HepG2 (cell line): ENCODE results near the gene EFCAB8. TPM values are rescaled to one million over a fixed set of nuclear protein-coding genes. Genes with fewer than 3 reads are reported as not detected.

Experiments
- BCLAF1 ChIP-seq: fragments of 450-650 bp; IDR thresholded peaks from 2 replicates; pipeline ENCODE4 v1.6.1; 2017; ENCODE audit warnings: mild to moderate bottlenecking
- CREB1 ChIP-seq, 2 experiments: fragments of 450-650 bp in 1 of 2; IDR thresholded peaks; 2 replicates each; pipeline ENCODE4 v1.6.1; 2016 to 2017; ENCODE audit warnings: control low read depth in 1 of 2, mild to moderate bottlenecking in 1 of 2, missing compliant biosample characterization in 1 of 2, missing genetic modification characterization in 1 of 2
- E2F2 ChIP-seq: sonication (generic); formaldehyde crosslinking; IDR thresholded peaks from 2 replicates; pipeline ENCODE4 v1.4.0; 2020; ENCODE audit warnings: missing genetic modification reagents, borderline replicate concordance
- ETS1 ChIP-seq: sonication (generic); formaldehyde crosslinking; IDR thresholded peaks from 2 replicates; pipeline ENCODE4 v1.4.0; 2020; ENCODE audit warnings: missing genetic modification reagents
- HDAC6 ChIP-seq: fragments of 200-600 bp; sonication (generic); IDR thresholded peaks from 2 replicates; pipeline ENCODE4 v1.7.0; 2017; ENCODE audit warnings: mild to moderate bottlenecking, antibody characterized with exemption, low read length, low read depth
- REXO4 ChIP-seq: sonication (generic); formaldehyde crosslinking; IDR thresholded peaks from 2 replicates; pipeline ENCODE4 v1.8.0; 2022; ENCODE audit warnings: missing genetic modification reagents, mild to moderate bottlenecking, borderline replicate concordance
- SALL1 ChIP-seq: sonication (generic); formaldehyde crosslinking; IDR thresholded peaks from 2 replicates; pipeline ENCODE4 v1.8.0; 2022; ENCODE audit warnings: mild to moderate bottlenecking, missing genetic modification reagents
- SMARCE1 ChIP-seq: fragments of 450-650 bp; IDR thresholded peaks from 2 replicates; pipeline ENCODE4 v1.6.1; 2017; ENCODE audit warnings: borderline replicate concordance
- SP2 ChIP-seq: sonication (generic); formaldehyde crosslinking; IDR thresholded peaks from 2 replicates; pipeline ENCODE4 v1.5.1; 2020; ENCODE audit warnings: mild to moderate bottlenecking, missing genetic modification reagents
- ZBTB20 ChIP-seq: sonication (generic); formaldehyde crosslinking; IDR thresholded peaks from 2 replicates; pipeline ENCODE4 v1.8.1; 2023; ENCODE audit warnings: missing genetic modification reagents, low read depth, mild to moderate bottlenecking, borderline replicate concordance
- ZNF12 ChIP-seq: sonication (generic); formaldehyde crosslinking; IDR thresholded peaks from 2 replicates; pipeline ENCODE4 v1.5.0; 2020; ENCODE audit warnings: missing genetic modification reagents
- ZNF451 ChIP-seq: sonication (generic); formaldehyde crosslinking; IDR thresholded peaks from 2 replicates; pipeline ENCODE4 v1.5.0; 2020; ENCODE audit warnings: mild to moderate bottlenecking, missing genetic modification reagents
- ZNF563 ChIP-seq: sonication (generic); formaldehyde crosslinking; IDR thresholded peaks from 2 replicates; pipeline ENCODE4 v1.8.0; 2022; ENCODE audit warnings: mild to moderate bottlenecking, moderate library complexity, missing genetic modification reagents
- ZNF704 ChIP-seq: sonication (generic); formaldehyde crosslinking; IDR thresholded peaks from 2 replicates; pipeline ENCODE4 v1.8.1; 2023; ENCODE audit warnings: mild to moderate bottlenecking, inconsistent platforms, moderate library complexity, missing genetic modification reagents, borderline replicate concordance
- ZNF792 ChIP-seq: IDR thresholded peaks from 2 replicates; pipeline ENCODE4 v1.6.1; 2016
- ZNF800 ChIP-seq: sonication (generic); formaldehyde crosslinking; IDR thresholded peaks from 2 replicates; pipeline ENCODE4 v1.4.0; 2020; ENCODE audit warnings: missing genetic modification reagents
- polyA plus RNA-seq, 8 experiments: library from polyadenylated mRNA; depleted of rRNA in 3 of 8; stranded (reverse) in 7 of 8; unstranded in 1 of 8; fragments of >200 nt; fragmentation: Illumina TruSeq in 4 of 8; extraction: Trizol in 4 of 8; gene quantifications; 2 replicates each; pipeline versions ENCODE4 v1.2.1 to v1.2.3, GENCODE V29; 2011 to 2016; ENCODE audit warnings: low read depth in 4 of 8, missing spikeins in 1 of 8, mixed read lengths in 1 of 8; ENCODE audit not compliant: insufficient read depth in 1 of 8
- total RNA-seq, 5 experiments: library from RNA; depleted of rRNA; stranded (reverse); fragments of >200 nt; fragmentation: Illumina TruSeq; extraction: Trizol; gene quantifications; 2 replicates each; pipeline ENCODE4 v1.2.3, GENCODE V29; 2016; ENCODE audit warnings: low read depth in 1 of 5
- TF ChIP-seq, protein P1 (sequence below): sonication (generic); formaldehyde crosslinking; IDR thresholded peaks from 2 replicates; pipeline ENCODE4 v1.4.0; 2020; ENCODE audit warnings: missing genetic modification reagents
- TF ChIP-seq, protein P2 (sequence below), 2 experiments: fragments of 450-650 bp in 1 of 2; sonication (generic) in 1 of 2; formaldehyde crosslinking; IDR thresholded peaks; 2 replicates each; pipeline versions ENCODE4 v1.5.0 to v1.8.0; 2020 to 2022; ENCODE audit warnings: mild to moderate bottlenecking in 1 of 2, missing genetic modification reagents in 1 of 2

EFCAB8 gene
- total and polyA plus RNA-seq, 2 of the 13 experiments (the other 11 are each of a cell fraction or from before 2014, with no cell fraction given), result 0.15 to 0.22 TPM

- TF ChIP-seq SALL1 (CRISPR knock-in tag) (peak; percentile 79), ZNF12 (CRISPR knock-in tag) (no peak), ZNF800 (CRISPR knock-in tag) (no peak), E2F2 (CRISPR knock-in tag) (peak; percentile 46; the same call in 1 of the 2 replicates), ZNF792 (CRISPR knock-in tag) (no peak; the same call in none of the 2 replicates), CREB1 (IDR thresholded peaks at IDR 0.05) (no peak), CREB1 (CRISPR knock-in tag; IDR thresholded peaks at IDR 0.05) (no peak), ZNF563 (peak; percentile 82), ZBTB20 (CRISPR knock-in tag) (peak; percentile 32), BCLAF1 (no peak), ZNF704 (no peak; the same call in 1 of the 2 replicates), SP2 (CRISPR knock-in tag) (no peak; the same call in none of the 2 replicates), ZNF451 (CRISPR knock-in tag) (peak; percentile 80), HDAC6 (no peak), SMARCE1 (no peak), ETS1 (CRISPR knock-in tag) (no peak), REXO4 (CRISPR knock-in tag) (no peak)
- TF ChIP-seq, protein P1, sequence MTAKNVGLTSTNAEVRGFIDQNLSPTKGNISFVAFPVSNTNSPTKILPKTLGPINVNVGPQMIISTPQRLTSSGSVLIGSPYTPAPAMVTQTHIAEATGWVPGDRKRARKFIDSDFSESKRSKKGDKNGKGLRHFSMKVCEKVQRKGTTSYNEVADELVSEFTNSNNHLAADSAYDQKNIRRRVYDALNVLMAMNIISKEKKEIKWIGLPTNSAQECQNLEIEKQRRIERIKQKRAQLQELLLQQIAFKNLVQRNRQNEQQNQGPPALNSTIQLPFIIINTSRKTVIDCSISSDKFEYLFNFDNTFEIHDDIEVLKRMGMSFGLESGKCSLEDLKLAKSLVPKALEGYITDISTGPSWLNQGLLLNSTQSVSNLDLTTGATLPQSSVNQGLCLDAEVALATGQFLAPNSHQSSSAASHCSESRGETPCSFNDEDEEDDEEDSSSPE (CRISPR knock-in tag), result peak; percentile 78
- TF ChIP-seq, protein P2, sequence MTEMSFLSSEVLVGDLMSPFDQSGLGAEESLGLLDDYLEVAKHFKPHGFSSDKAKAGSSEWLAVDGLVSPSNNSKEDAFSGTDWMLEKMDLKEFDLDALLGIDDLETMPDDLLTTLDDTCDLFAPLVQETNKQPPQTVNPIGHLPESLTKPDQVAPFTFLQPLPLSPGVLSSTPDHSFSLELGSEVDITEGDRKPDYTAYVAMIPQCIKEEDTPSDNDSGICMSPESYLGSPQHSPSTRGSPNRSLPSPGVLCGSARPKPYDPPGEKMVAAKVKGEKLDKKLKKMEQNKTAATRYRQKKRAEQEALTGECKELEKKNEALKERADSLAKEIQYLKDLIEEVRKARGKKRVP (CRISPR knock-in tag; IDR thresholded peaks at IDR 0.05), result no peak
Measured at GRCh38 chr20:32819992-32820697, 38.6 kb upstream of the EFCAB8 start (continued).
